ENCODE data around the gene INSR. TPM values are rescaled to one million over a fixed set of nuclear protein-coding genes. Genes with fewer than 3 reads are reported as not detected.
"Not testable (repeated sequence)": the region's sequence is repeated elsewhere in the genome, so short reads cannot be mapped to it uniquely, and the experiment has no call there.

Gene INSR
- total RNA-seq, 4 donors from 2014 or later: 134 to 252 (median 164) TPM

DNA sequence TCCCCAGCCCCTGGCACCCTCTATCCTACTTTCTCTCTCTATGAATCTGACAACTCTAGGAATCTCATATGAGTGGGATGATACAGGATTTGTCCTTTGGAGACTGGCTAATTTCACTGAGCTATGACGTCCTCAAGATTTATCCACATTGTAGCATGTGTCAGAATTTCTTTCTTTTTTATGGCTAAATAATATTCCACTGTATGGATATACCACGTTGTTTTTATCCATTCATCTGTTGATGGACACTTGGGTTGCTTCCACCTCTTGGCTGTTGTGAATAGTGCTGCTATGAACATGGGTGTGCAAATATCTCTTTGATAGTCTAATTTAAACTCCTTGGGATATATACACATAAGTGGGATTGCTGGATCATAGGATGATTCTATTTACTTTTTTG is 24.0 kb upstream of the INSR start:
- intact Hi-C loops (cut with DNase I; ENCODE audit: low total_unique reads): loop anchor here (5.0 kb wide), 1 partner anchor 704 kb away; no protein-coding TSS in a partner anchor
- Histone ChIP-seq H3K4me1 (no peaks in the 10 kb centered on the region), H3K36me3 (no peaks in the 10 kb centered on the region), H3K4me3 (no peak overlapping the region), H3K9me3 (peaks cover 0 to 4% of the 10 kb centered on the region in 2 donors), H3K27ac (no peak overlapping the region), H3K27me3 (no peaks in the 10 kb centered on the region)
- TF ChIP-seq EP300 (IDR thresholded peaks at IDR 0.05; ENCODE audit: low read depth): no peak
- TF ChIP-seq POLR2A (IDR thresholded peaks at IDR 0.05): no peak
- TF ChIP-seq, protein P1, sequence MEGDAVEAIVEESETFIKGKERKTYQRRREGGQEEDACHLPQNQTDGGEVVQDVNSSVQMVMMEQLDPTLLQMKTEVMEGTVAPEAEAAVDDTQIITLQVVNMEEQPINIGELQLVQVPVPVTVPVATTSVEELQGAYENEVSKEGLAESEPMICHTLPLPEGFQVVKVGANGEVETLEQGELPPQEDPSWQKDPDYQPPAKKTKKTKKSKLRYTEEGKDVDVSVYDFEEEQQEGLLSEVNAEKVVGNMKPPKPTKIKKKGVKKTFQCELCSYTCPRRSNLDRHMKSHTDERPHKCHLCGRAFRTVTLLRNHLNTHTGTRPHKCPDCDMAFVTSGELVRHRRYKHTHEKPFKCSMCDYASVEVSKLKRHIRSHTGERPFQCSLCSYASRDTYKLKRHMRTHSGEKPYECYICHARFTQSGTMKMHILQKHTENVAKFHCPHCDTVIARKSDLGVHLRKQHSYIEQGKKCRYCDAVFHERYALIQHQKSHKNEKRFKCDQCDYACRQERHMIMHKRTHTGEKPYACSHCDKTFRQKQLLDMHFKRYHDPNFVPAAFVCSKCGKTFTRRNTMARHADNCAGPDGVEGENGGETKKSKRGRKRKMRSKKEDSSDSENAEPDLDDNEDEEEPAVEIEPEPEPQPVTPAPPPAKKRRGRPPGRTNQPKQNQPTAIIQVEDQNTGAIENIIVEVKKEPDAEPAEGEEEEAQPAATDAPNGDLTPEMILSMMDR (IDR thresholded peaks at IDR 0.05): no peak
- TF ChIP-seq POLR2AphosphoS5 (IDR thresholded peaks at IDR 0.05): no peak
- 35 to 41% methylated on average over 2 of the region's 2 CpGs for WGBS, 2 donors (ENCODE audit: low coverage in 1 of 2)
- no peak for DNase-seq
- in situ Hi-C loops (cut with MboI; ENCODE audit: low pct_ligation_motif_present in 1 of 4, low pct_unique_long_range_greater_than_20kb in 1 of 4, low sequenced_read_pairs in 3 of 4): no loop called here

DNA sequence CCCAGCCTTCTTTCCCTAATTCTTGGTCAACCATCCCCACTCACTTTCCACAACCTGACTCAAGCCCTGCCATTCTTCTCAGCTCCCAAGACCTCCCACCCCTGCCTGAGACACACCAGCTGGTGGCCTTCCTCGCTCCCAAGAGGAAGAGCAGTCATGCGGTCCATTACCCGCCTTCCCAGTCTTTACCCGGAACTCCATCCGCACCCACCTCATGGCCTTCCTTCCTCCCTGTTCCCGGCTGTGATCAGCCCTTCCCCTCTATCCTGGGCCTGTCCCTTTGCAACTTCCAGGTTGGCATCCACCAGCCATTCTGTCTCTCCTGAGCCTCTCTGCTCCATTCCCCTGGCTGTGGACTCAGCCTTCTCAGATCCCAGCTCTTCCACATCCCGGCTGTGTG is 18.6 kb upstream of the INSR start:
- in situ Hi-C loops (cut with MboI; ENCODE audit: low pct_ligation_motif_present in 1 of 4, low pct_unique_long_range_greater_than_20kb in 1 of 4, low sequenced_read_pairs in 3 of 4): no loop called here
- WGBS, 2 donors (ENCODE audit: low coverage in 1 of 2): 78 to 81% methylated on average over 5 to 7 of the region's 7 CpGs
- no peaks in the 10 kb centered on the region for H3K9me3 ChIP-seq
- no peak overlapping the region for H3K4me3 ChIP-seq
- H3K27me3 ChIP-seq: no peaks in the 10 kb centered on the region
- no peak for DNase-seq
- intact Hi-C loops (cut with DNase I; ENCODE audit: low total_unique reads): no loop called here
- H3K4me1 ChIP-seq: no peaks in the 10 kb centered on the region
- H3K36me3 ChIP-seq: no peaks in the 10 kb centered on the region
- TF ChIP-seq POLR2A (IDR thresholded peaks at IDR 0.05) (no peak), POLR2AphosphoS5 (IDR thresholded peaks at IDR 0.05) (no peak), EP300 (IDR thresholded peaks at IDR 0.05; ENCODE audit: low read depth) (no peak)
- TF ChIP-seq, protein P1 (IDR thresholded peaks at IDR 0.05): no peak
- H3K27ac ChIP-seq: no peak overlapping the region

DNA sequence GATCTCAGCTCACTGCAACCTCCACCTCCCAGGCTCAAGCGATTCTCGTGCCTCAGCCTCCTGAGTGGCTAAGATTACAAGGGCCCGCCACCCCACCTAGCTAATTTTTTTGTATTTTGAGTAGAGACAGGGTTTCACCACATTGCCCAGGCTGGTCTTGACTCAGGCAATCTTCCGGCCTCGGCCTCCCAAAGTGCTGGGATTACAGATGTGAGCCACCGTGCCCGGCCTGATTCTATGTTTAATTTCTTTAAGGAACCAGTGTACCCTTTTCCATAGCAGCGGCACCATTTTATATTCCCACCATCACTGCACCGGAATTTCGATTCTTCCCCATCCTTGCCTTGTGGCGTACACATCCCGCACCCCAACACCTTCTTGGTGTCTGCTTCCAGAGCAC is 17.7 kb upstream of the INSR start:
- TF ChIP-seq, protein P1 (IDR thresholded peaks at IDR 0.05): no peak
- TF ChIP-seq EP300 (IDR thresholded peaks at IDR 0.05; ENCODE audit: low read depth) (no peak), POLR2A (IDR thresholded peaks at IDR 0.05) (no peak), POLR2AphosphoS5 (IDR thresholded peaks at IDR 0.05) (no peak)
- DNase-seq: no peak
- 95% methylated on average over 5 to 12 of the region's 12 CpGs for WGBS, 2 donors (ENCODE audit: low coverage in 1 of 2)
- Histone ChIP-seq H3K4me3 (no peak overlapping the region), H3K9me3 (no peaks in the 10 kb centered on the region), H3K4me1 (no peaks in the 10 kb centered on the region), H3K36me3 (no peaks in the 10 kb centered on the region), H3K27me3 (no peaks in the 10 kb centered on the region), H3K27ac (no peak overlapping the region)
- in situ Hi-C loops (cut with MboI; ENCODE audit: low pct_ligation_motif_present in 1 of 4, low pct_unique_long_range_greater_than_20kb in 1 of 4, low sequenced_read_pairs in 3 of 4) (no loop called here), intact Hi-C loops (cut with DNase I; ENCODE audit: low total_unique reads) (no loop called here)

DNA sequence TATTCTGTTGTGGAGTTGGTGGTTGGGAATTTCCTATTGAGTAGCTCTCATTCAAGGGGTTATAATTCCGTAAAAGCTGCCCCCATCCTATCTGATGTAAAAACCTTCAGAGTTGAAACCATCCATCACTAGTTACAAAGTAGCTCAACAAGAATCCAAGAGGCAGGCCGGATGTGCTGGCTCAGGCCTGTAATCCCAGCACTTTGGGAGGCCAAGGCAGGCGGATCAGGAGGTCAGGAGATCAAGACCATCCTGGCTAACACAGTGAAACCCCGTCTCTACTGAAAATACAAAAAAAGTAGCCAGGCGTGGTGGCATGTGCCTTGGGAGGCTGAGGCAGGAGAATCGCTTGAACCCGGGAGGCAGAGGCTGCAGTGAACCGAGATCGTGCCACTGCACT is 14.1 kb upstream of the INSR start:
- 88% methylated on average over 9 of the region's 9 CpGs; no CpG with 5 or more reads in 1 of the 2 donors for WGBS, 2 donors (ENCODE audit: low coverage in 1 of 2)
- H3K27me3 ChIP-seq; H3K9me3 ChIP-seq; DNase-seq; H3K36me3 ChIP-seq; in situ Hi-C loops (cut with MboI; ENCODE audit: low pct_ligation_motif_present in 1 of 4, low pct_unique_long_range_greater_than_20kb in 1 of 4, low sequenced_read_pairs in 3 of 4); intact Hi-C loops (cut with DNase I; ENCODE audit: low total_unique reads); H3K4me3 ChIP-seq: not testable (repeated sequence)
- peak overlapping the region in 2 of 4 donors; percentile 24 to 38 for H3K27ac ChIP-seq
- peaks cover 0 to 11% (median 8%) of the 10 kb centered on the region in 4 donors for H3K4me1 ChIP-seq

DNA sequence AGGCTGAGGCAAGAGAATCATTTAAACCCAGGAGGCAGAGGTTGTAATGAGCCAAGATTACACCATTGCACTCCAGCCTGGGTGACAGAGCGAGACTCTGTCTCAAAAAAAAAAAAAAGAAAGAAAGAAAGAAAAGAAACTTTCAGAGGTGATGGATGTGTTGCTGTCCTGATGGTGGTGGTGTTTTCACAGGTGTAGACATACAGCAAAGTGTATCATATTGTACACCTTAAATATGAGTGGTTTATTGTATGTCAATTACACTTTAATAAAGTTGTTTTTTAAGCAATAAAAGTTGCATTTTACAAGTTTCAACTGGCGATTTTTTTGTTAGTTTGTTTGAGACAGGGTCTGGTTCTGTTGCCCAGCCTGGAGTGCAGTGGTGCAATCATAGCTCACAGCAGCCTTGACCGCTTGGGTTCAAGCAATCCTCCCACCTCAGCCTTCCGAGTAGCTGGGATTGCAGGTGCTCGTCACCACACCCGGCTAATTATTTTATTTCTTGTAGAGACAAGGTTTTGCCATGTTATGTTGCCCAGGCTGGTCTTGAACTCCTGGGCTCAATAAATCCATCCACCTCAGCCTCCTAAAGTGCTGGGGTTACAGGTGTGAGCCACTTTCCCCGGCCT is 13.5 kb upstream of the INSR start:
- H3K36me3 ChIP-seq: no peaks in the 10 kb centered on the region
- H3K27me3 ChIP-seq: no peaks in the 10 kb centered on the region
- peak; percentile 37 for DNase-seq
- intact Hi-C loops (cut with DNase I; ENCODE audit: low total_unique reads) (no loop called here), in situ Hi-C loops (cut with MboI; ENCODE audit: low pct_ligation_motif_present in 1 of 4, low pct_unique_long_range_greater_than_20kb in 1 of 4, low sequenced_read_pairs in 3 of 4) (no loop called here)
- TF ChIP-seq, protein P1 (IDR thresholded peaks at IDR 0.05): no peak
- TF ChIP-seq EP300 (IDR thresholded peaks at IDR 0.05; ENCODE audit: low read depth): no peak
- no peak for TF ChIP-seq POLR2A (IDR thresholded peaks at IDR 0.05)
- TF ChIP-seq POLR2AphosphoS5 (IDR thresholded peaks at IDR 0.05): no peak
- 42 to 53% methylated on average over 6 to 7 of the region's 7 CpGs for WGBS, 2 donors (ENCODE audit: low coverage in 1 of 2)
- no peaks in the 10 kb centered on the region for H3K9me3 ChIP-seq
- no peak overlapping the region for H3K4me3 ChIP-seq
- H3K4me1 ChIP-seq: peaks cover 0 to 16% (median 8%) of the 10 kb centered on the region in 4 donors
- H3K27ac ChIP-seq: peak overlapping the region in 3 of 4 donors; percentile 5 to 38 (median 24)

Data from transverse colon (tissue), 4 donors.